NCI-H2227 (cell line): ENCODE results near the gene RFC2.
A peak's percentile ranks its signal among the peaks of the same experiment; 100 is the strongest.
"Not testable (repeated sequence)": the region's sequence is repeated elsewhere in the genome, so short reads cannot be mapped to it uniquely, and the experiment has no call there.

ENCODE experiments used
- DNase-seq: peaks from one replicate; lab custom pipeline; 2025; ENCODE audit not compliant: unreplicated experiment; lab: John Stamatoyannopoulos, UW

Gene RFC2

GRCh38 chr7:74220229-74220628, 34.0 kb downstream of the RFC2 start:
- no peak for DNase-seq

DNA sequence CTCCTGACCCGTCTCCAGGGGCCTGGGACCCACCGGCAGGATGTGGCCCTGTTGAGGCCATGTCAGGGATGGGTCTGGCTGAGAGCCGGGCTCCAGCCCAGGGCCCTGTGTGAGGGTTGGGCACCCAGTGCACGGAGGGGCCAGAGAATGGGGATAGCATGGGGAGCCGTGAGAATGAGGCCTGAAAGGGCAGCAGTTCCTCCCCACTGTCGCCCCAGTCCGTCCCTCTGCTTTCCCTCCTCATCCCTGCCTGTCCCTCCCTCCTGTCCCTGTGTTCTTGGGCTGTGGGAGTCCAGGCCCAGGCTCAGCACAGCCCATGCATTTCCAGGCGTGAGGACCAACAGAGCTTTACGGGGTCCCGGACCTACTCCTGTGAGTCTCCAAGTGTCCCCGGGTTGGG, 34.8 kb downstream of the RFC2 start:
- no peak for DNase-seq

DNA sequence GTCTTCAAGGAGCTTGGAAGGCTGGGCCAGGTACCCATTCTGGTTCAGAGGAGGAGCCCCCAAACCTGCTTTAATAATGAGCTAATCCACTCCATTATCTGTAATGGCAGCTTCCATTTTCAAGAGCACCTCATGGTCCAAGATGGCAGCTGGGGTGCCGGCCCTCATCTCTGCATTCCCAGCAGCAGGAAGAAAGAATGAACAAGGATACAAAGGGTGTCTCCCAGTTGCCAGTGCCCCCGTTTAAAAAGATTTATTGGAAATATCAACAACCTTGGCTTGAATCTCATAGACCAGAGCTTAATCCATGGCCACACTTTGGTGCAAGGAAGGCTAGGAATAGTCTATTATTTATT, 35.9 kb downstream of the RFC2 start:
- DNase-seq, result no peak

- no peak for DNase-seq
Measured at GRCh38 chr7:74217455-74218342, 36.5 kb downstream of the RFC2 start.

DNA sequence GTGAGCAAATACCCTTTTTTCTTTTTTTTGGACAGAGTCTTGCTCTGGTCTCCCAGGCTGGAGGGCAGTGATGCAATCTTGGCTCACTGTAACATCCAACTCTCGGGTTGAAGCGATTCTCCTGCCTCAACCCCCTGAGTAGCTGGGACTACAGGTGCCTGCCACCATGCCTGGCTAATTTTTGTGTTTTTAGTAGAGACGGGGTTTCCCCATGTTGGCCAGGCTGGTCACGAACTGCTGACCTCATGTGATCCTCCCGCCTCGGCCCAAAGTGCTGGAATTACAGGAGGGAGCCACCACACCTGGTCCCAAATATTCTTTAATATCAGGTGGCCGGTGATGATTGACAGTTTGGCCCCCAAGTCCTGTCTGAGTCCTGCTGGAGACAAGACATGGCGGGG, 37.8 kb downstream of the RFC2 start:
- DNase-seq, result no peak

DNA sequence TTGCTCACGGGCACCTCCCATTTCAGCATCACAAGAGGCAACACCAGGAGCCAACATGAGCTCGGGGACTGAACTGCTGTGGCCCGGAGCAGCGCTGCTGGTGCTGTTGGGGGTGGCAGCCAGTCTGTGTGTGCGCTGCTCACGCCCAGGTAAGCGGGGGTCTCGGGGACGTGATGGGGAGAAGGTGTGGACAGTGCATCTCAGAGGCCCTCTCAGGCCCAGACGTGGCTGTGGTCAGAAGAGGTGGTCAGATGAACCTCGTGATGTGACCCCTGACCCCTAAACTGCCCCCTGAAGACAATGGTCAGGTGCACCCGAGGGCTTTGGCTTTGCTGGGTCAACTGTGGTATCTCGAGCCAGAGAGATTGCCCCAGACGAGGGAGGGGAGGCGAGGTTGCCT, 38.3 kb downstream of the RFC2 start:
- no peak for DNase-seq

- DNase-seq, result no peak
Measured at GRCh38 chr7:74214816-74215630, 39.2 kb downstream of the RFC2 start.

DNA sequence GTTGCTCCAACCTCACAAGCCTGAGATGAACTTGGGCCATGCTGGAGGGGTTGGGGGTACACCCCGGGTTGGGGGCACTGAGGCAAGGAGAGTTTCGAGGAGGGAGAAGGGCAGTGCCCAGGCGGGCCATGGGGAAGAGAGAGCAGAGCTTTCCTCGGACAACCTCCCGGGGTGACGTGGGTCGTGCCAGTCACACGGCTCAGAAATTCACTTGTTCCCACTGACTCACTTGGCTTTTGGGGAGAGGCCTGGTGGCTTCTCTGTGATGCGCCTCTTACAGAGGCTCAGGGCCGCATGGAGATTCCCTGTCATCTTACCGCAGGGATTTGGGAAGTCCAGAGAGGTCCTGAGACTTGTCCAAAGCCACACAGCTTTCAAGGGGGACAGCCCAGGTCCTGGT, 41.5 kb downstream of the RFC2 start:
- DNase-seq, result no peak

- not testable (repeated sequence) for DNase-seq
Measured at GRCh38 chr7:74208241-74208640, 46.0 kb downstream of the RFC2 start.

- DNase-seq, result no peak
Measured at GRCh38 chr7:74207586-74207985, 46.6 kb downstream of the RFC2 start.

DNA sequence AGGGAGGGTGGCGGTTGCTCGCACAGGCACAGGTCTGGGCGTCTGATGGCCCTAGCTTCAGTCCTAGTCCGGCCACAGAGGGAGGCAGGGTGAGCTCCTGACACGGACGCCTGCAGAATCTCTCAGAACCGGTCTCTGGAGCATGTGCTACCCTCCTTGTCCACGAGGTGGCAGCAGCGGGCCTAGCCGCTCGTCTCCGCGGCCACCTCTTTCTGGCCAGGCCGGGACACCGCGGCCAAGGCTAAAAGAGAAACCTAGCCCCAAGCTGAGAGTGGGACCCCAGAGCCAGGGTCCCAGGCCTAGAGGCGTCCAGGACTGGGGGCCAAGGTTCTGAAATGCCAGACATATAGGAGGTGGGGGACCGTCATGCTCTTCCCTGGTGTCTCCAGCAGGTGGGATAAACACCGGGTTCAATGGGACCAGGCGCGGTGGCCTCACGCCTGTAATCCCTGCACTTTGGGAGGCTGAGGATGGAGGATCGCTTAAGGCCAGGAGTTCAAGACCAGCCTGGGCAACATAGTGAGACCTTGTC, 47.5 kb downstream of the RFC2 start:
- peak; percentile 83 for DNase-seq

DNA sequence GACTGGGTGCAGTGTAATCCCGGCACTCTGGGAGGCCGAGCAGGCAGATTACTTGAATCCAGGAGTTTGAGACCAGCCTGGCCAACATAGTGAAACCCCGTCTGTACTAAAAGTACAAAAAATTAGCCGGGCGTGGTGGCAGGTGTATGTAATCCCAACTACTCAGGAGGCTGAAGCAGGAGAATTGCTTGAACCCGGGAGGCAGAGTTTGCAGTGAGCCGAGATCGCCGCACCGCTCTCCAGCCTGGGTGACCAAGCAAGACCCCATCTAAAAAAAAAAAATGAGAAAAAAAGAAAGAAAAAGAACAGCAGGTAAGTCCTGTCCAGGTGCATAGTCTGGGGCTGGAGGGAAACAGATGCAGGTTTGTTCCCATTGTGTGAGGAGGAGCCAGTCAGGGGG, 48.1 kb downstream of the RFC2 start:
- DNase-seq, result not testable (repeated sequence)

GRCh38 chr7:74203956-74204618, 50.1 kb downstream of the RFC2 start:
- DNase-seq, result no peak

GRCh38 chr7:74202841-74203556, 51.2 kb downstream of the RFC2 start:
- DNase-seq, result no peak

GRCh38 chr7:74199551-74200355, 54.4 kb downstream of the RFC2 start:
- no peak for DNase-seq

DNA sequence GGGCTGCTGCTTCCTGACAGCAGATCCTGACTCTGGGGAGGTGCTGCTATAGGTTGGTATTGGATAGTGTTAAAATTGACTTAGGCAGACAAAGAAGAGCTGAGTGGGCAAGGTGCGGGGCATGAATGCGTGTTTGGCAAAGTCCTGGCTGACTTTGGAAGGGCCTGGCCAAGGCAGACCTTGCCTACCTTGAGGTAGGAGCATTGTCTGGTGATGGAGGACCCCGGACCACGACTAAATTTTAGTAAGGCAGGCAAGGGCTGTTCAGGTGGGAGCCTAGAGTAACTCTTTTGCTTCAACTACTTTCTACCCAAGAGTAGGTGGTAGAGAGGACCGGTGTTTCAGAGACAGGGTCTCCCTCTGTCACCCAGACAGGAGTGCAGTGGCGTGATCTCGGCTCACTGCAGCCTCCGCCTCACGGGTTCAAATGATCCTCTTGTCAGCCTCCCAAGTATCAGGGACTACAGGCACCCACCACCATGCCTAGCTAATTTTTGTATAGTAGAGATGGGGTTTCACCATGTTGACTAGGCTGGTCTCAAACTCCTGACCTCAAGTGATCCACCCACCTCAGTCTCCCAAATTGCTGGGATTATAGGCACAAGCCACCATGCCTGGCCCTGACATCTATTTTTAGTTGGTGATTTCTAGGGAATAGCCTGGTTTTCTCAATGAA, 56.6 kb downstream of the RFC2 start:
- DNase-seq, result no peak

DNA sequence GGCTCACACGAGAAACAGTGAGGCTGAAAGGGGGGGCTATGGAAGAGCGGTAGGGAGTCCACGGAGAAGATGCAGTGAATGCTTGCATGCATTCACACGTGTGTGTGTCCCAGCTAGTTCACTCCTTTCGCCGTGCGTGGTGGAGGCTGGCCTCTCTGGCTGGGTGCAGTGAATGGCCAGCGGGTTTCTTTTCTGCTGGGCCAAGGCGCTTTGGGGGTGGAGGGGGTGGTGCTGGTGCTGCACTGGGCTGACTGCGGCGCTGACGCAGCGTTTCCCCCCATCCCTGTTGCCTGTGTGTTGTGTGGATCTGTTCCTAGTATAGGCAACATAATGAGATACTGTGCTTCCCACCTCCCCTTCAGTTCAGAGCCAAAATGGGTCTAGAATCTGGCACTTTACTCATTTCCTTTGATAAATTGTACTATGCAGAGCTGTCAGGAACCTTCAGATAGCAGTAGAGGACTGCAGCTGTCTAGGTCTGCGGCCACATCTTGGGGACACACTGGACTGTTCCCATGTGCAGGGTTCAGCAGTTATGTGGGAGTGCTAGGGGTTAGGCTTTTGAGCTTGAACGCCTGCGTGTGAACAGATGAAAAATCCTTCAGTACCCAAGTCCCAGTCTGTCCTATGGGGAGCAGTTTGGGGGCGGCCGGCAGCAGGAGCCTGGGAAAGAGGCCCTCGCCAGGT, 58.1 kb downstream of the RFC2 start:
- not testable (repeated sequence) for DNase-seq

GRCh38 chr7:74195139-74195860, 58.9 kb downstream of the RFC2 start:
- DNase-seq, result not testable (repeated sequence)
